Smooth muscle cell (in vitro differentiated cells): ENCODE measurements around the gene CSTF3. TPM values are rescaled to one million over a fixed set of nuclear protein-coding genes. Genes with fewer than 3 reads are reported as not detected.

ENCODE experiments used
- DNase-seq: peaks from one replicate; lab custom pipeline; 2025; ENCODE audit not compliant: unreplicated experiment; lab: John Stamatoyannopoulos, UW
- H2AFZ ChIP-seq: fragments of 200-600 bp; sonication (generic); 2 replicates; pipeline ENCODE4 v1.6.0; 2016; ENCODE audit warnings: antibody characterized with exemption, low read depth, mild to moderate bottlenecking
- H3F3A ChIP-seq: fragments of 200-600 bp; sonication (generic); 2 replicates; pipeline ENCODE4 v1.6.0; 2017; ENCODE audit warnings: antibody characterized with exemption, low read depth
- H3K27ac ChIP-seq: fragments of 200-600 bp; sonication (generic); 2 replicates; pipeline ENCODE4 v1.5.1; 2016; ENCODE audit warnings: low read depth, mild to moderate bottlenecking
- H3K27me3 ChIP-seq: fragments of 200-600 bp; sonication (generic); 2 replicates; pipeline ENCODE4 v1.6.1; 2016; ENCODE audit warnings: low read depth, mild to moderate bottlenecking
- H3K36me3 ChIP-seq: fragments of 200-600 bp; sonication (generic); 2 replicates; pipeline ENCODE4 v1.5.1; 2016; ENCODE audit warnings: low read depth
- H3K4me1 ChIP-seq: fragments of 200-600 bp; sonication (generic); 2 replicates; pipeline ENCODE4 v1.5.1; 2016; ENCODE audit warnings: low read depth
- H3K4me2 ChIP-seq: fragments of 200-600 bp; sonication (generic); 2 replicates; pipeline ENCODE4 v1.6.0; 2016; ENCODE audit warnings: mild to moderate bottlenecking
- H3K4me3 ChIP-seq: fragments of 200-600 bp; sonication (generic); 2 replicates; pipeline ENCODE4 v1.5.1; 2016; ENCODE audit warnings: mild to moderate bottlenecking
- H3K79me2 ChIP-seq: fragments of 200-600 bp; sonication (generic); 2 replicates; pipeline ENCODE4 v1.6.0; 2016; ENCODE audit warnings: low read depth, mild to moderate bottlenecking
- H3K9ac ChIP-seq: fragments of 200-600 bp; sonication (generic); 2 replicates; pipeline ENCODE4 v1.6.0; 2016; ENCODE audit warnings: low read depth
- H3K9me3 ChIP-seq: fragments of 200-600 bp; sonication (generic); replicated peaks from 2 replicates; pipeline ENCODE4 v1.5.1; 2016; ENCODE audit warnings: low read depth
- H4K20me1 ChIP-seq: fragments of 200-600 bp; sonication (generic); 2 replicates; pipeline ENCODE4 v1.6.0; 2016; ENCODE audit warnings: low read depth
- CTCF ChIP-seq: fragments of 200-600 bp; sonication (generic); IDR thresholded peaks from 2 replicates; pipeline ENCODE4 v1.5.1; 2017; ENCODE audit warnings: borderline replicate concordance, mild to moderate bottlenecking, antibody characterized with exemption; ENCODE audit not compliant: insufficient read depth, poor library complexity, severe bottlenecking
- WGBS: methylation state at CpG from one replicate; pipeline ENCODE4 v1.1.7; 2016; ENCODE audit warnings: low lambda C conversion rate; 5-methylcytosine and 5-hydroxymethylcytosine counted together
- polyA plus RNA-seq: library from polyadenylated mRNA; unstranded; fragments of >200 nt; fragmentation: Nextera tagmentation; extraction: Ambion mirVana; gene quantifications from 2 replicates; pipeline ENCODE4 v1.2.1, GENCODE V29; 2016
- total RNA-seq: library from RNA; depleted of rRNA; stranded (reverse); fragments of >200 nt; gene quantifications from 2 replicates; pipeline ENCODE4 v1.2.3, GENCODE V29; 2014

CSTF3 gene
- total and polyA plus RNA-seq, 2 experiments from 2014 or later, result 25.9 to 30.4 TPM

GRCh38 chr11:33110083-33110482, 51.2 kb downstream of the CSTF3 start:
- Histone ChIP-seq H3K36me3 (no peaks in the 10 kb centered on the region), H4K20me1 (no peaks in the 10 kb centered on the region), H3K4me3 (no peak overlapping the region), H3K4me2 (no peak overlapping the region), H3K27ac (no peak overlapping the region), H2AFZ (no peak overlapping the region), H3K27me3 (no peaks in the 10 kb centered on the region), H3K9me3 (no peaks in the 10 kb centered on the region), H3F3A (no peaks in the 10 kb centered on the region), H3K79me2 (no peaks in the 10 kb centered on the region), H3K4me1 (no peaks in the 10 kb centered on the region), H3K9ac (no peak overlapping the region)
- DNase-seq, result no peak
- no peak for TF ChIP-seq CTCF
- 100% methylated on average over 1 of the region's 1 CpG for WGBS

GRCh38 chr11:33109294-33109895, 51.9 kb downstream of the CSTF3 start:
- no peaks in the 10 kb centered on the region for H4K20me1 ChIP-seq
- H3F3A ChIP-seq, result no peaks in the 10 kb centered on the region
- H2AFZ ChIP-seq, result no peak overlapping the region
- no peak overlapping the region for H3K9ac ChIP-seq
- TF ChIP-seq CTCF, result no peak
- no peaks in the 10 kb centered on the region for H3K27me3 ChIP-seq
- no peak overlapping the region for H3K27ac ChIP-seq
- no peak overlapping the region for H3K4me2 ChIP-seq
- H3K9me3 ChIP-seq, result no peaks in the 10 kb centered on the region
- H3K36me3 ChIP-seq, result no peaks in the 10 kb centered on the region
- DNase-seq, result no peak
- H3K4me1 ChIP-seq, result no peaks in the 10 kb centered on the region
- no peaks in the 10 kb centered on the region for H3K79me2 ChIP-seq
- H3K4me3 ChIP-seq, result no peak overlapping the region

- no peak overlapping the region for H3K9ac ChIP-seq
- H3K9me3 ChIP-seq, result no peaks in the 10 kb centered on the region
- H2AFZ ChIP-seq, result no peak overlapping the region
- DNase-seq, result no peak
- no peaks in the 10 kb centered on the region for H4K20me1 ChIP-seq
- H3K27me3 ChIP-seq, result no peaks in the 10 kb centered on the region
- no peaks in the 10 kb centered on the region for H3K79me2 ChIP-seq
- no peak overlapping the region for H3K4me3 ChIP-seq
- no peaks in the 10 kb centered on the region for H3K4me1 ChIP-seq
- H3K4me2 ChIP-seq, result no peak overlapping the region
- no peaks in the 10 kb centered on the region for H3F3A ChIP-seq
- TF ChIP-seq CTCF, result no peak
- H3K27ac ChIP-seq, result no peak overlapping the region
- peaks cover 11% of the 10 kb centered on the region for H3K36me3 ChIP-seq
These were observed 57.4 kb downstream of the CSTF3 start for GRCh38 chr11:33103836-33104235.

GRCh38 chr11:33094157-33094556, 67.1 kb downstream of the CSTF3 start:
- 43% methylated on average over 1 of the region's 1 CpG for WGBS
- peaks cover 16% of the 10 kb centered on the region for H3K36me3 ChIP-seq

More at GRCh38 chr11:33094157-33094556, 67.1 kb downstream of the CSTF3 start:
- H3K4me3 ChIP-seq, result no peak overlapping the region
- no peak for DNase-seq
- no peaks in the 10 kb centered on the region for H3K9me3 ChIP-seq
- no peak overlapping the region for H3K4me2 ChIP-seq
- no peak overlapping the region for H3K27ac ChIP-seq
- H2AFZ ChIP-seq, result no peak overlapping the region
- no peaks in the 10 kb centered on the region for H3K79me2 ChIP-seq
- H3K4me1 ChIP-seq, result no peaks in the 10 kb centered on the region
- H4K20me1 ChIP-seq, result no peaks in the 10 kb centered on the region
- TF ChIP-seq CTCF, result no peak
- H3F3A ChIP-seq, result no peaks in the 10 kb centered on the region
- no peak overlapping the region for H3K9ac ChIP-seq
- H3K27me3 ChIP-seq, result no peaks in the 10 kb centered on the region
